Upper lobe of left lung (tissue), 6 donors: ENCODE measurements around the gene ATIC. TPM values are rescaled to one million over a fixed set of nuclear protein-coding genes. Genes with fewer than 3 reads are reported as not detected.

Source experiments
- ATAC-seq, 2 donors: fragments of 200-7000 bp; cut with Tn5 transposase; one replicate each; pipeline ENCODE4 v1.9.1; 2022; ENCODE audit warnings: mild to moderate bottlenecking in 2 of 2, moderate library complexity in 2 of 2; ENCODE audit not compliant: low FRiP score in 2 of 2
- DNase-seq, 2 donors: peaks; one replicate each; pipeline ENCODE4 v3.0.0-alpha.2; 2019 to 2020
- H3K27ac ChIP-seq, 4 donors: fragments of 200-600 bp; sonication (generic); one replicate each; pipeline ENCODE4 v1.5.1; 2016 to 2019
- H3K27me3 ChIP-seq, 4 donors: fragments of 200-600 bp; sonication (generic); one replicate each; pipeline ENCODE4 v1.5.1; 2017 to 2019
- H3K36me3 ChIP-seq, 4 donors: fragments of 200-600 bp; sonication (generic); one replicate each; pipeline ENCODE4 v1.5.1; 2016 to 2019
- H3K4me1 ChIP-seq, 4 donors: fragments of 200-600 bp; sonication (generic); one replicate each; pipeline ENCODE4 v1.5.1; 2018 to 2019
- H3K4me3 ChIP-seq, 4 donors: fragments of 200-600 bp; sonication (generic); one replicate each; pipeline ENCODE4 v1.5.1; 2017 to 2019; ENCODE audit warnings: mild to moderate bottlenecking in 2 of 4, moderate library complexity in 1 of 4
- H3K9me3 ChIP-seq, 4 donors: fragments of 200-600 bp; sonication (generic); one replicate each; pipeline ENCODE4 v1.5.1; 2018 to 2019
- EP300 ChIP-seq, 4 donors: sonication (generic); formaldehyde crosslinking; IDR thresholded peaks; one replicate each; pipeline ENCODE4 v1.5.1; 2017; ENCODE audit warnings: antibody characterized with exemption in 4 of 4, control low read depth in 2 of 4
- POLR2A ChIP-seq, 4 donors: fragments of 450-650 bp; IDR thresholded peaks; one replicate each; pipeline ENCODE4 v1.5.1; 2016 to 2017; ENCODE audit warnings: antibody characterized with exemption in 4 of 4, mild to moderate bottlenecking in 2 of 4
- POLR2AphosphoS5 ChIP-seq, 2 donors: sonication (generic); formaldehyde crosslinking; IDR thresholded peaks; one replicate each; pipeline ENCODE4 v1.5.1; 2017; ENCODE audit warnings: antibody characterized with exemption in 2 of 2
- WGBS, 2 donors: methylation state at CpG; one replicate each; pipeline ENCODE4 v1.1.5; 2017 to 2018; 5-methylcytosine and 5-hydroxymethylcytosine counted together
- total RNA-seq, 6 donors: library from RNA; depleted of rRNA in 4 of 6; stranded (reverse); fragments of >200 nt in 4 of 6; gene quantifications; one replicate each; pipeline versions ENCODE4 v1.1.0 to v1.2.1, GENCODE V29; 2016 to 2021
- TF ChIP-seq, protein P1 (sequence below), 6 experiments: fragments of 450-650 bp in 4 of 6; fragments of 200-600 bp in 2 of 6; sonication (generic) in 2 of 6; IDR thresholded peaks; one replicate each; pipeline ENCODE4 v1.5.1; 2016 to 2019; ENCODE audit warnings: antibody characterized with exemption in 6 of 6
- donor health status: DM: no; HTN: no; CAD: no; lungs with moderate emphysema.
- donor health status: DM: no; HTN: yes; CAD: no; lungs with severe emphysema.

The ATIC gene
- total RNA-seq, 6 donors from 2014 or later: 25.1 to 69.2 (median 56.6) TPM

DNA sequence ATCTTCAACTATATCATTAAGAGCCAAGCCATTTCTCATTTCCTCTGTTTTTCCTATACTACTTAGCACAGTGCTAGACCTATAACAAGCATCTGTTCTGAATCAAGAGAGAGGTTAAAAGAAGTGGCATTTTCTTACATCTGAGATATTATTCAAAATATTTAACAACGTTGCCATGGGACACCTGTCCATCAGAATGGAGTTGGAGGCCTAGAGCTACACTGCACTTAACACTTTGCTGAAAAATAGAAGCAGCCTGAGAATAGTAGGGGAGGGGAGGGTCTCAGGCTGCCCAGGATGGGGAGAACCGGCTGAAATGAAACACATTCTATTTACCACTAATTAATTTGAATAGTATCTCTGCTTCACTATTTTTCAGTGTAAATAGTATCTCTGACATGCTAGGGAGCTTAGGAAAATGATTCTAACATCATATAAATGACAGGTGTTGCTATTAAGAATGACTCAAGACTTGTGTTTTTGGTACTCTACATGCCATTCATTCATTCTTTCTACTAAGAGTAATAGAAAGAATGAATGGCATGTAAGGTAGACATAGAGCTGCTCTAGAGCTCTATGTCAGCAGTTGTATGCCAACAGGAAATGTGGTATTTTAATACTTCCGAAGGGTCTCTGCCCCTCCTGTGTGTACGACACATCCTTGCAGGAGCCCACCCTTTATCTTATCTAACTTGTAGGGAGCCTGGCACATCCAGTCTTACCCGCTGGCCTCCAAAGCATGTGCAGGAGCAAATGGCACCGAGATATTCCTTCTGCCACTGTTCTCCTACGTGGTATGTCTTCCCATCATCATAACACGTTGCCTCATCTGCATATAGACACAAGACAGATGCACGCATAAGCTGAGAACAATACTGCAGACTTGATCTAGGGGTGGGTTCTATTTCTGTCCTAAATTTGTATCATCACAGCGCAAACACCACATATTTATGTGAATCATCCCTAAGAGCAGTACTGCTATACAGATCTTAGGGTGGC is 52.6 kb downstream of the ATIC start:
- ATAC-seq: no peak
- Histone ChIP-seq H3K36me3 (peaks cover 7 to 57% (median 17%) of the 10 kb centered on the region in 4 donors), H3K27me3 (no peaks in the 10 kb centered on the region), H3K4me1 (no peaks in the 10 kb centered on the region), H3K27ac (no peak overlapping the region), H3K9me3 (no peaks in the 10 kb centered on the region), H3K4me3 (no peak overlapping the region)
- no peak for DNase-seq
- 89% methylated on average over 10 of the region's 10 CpGs for WGBS, 2 donors
- TF ChIP-seq POLR2AphosphoS5 (IDR thresholded peaks at IDR 0.05) (no peak), EP300 (IDR thresholded peaks at IDR 0.05) (no peak)

DNA sequence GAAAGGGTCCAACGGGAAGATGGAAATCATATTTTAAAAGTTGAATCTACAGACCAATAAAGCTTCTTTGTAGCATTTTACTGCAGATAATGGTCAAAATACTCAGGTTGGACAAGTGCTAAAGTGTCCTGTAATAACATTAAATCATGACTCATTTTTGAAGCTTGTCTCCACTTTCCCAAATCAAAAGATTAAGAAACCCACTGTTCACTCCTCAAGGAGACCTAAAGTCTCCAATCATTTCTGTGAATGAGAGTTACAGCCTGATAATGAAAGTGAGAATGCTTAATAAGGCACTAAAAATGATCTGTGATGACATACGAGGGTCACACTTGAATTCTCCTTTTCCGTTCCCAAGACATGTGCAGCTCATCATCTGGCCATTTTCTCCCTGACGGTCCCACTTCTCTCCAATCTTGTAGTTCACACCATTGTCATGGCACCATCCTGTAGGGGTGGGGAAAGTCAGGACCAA is 53.4 kb downstream of the ATIC start:
- no peak overlapping the region for H3K4me3 ChIP-seq
- H3K36me3 ChIP-seq: peaks cover 7 to 57% (median 21%) of the 10 kb centered on the region in 4 donors
- TF ChIP-seq, protein P1, sequence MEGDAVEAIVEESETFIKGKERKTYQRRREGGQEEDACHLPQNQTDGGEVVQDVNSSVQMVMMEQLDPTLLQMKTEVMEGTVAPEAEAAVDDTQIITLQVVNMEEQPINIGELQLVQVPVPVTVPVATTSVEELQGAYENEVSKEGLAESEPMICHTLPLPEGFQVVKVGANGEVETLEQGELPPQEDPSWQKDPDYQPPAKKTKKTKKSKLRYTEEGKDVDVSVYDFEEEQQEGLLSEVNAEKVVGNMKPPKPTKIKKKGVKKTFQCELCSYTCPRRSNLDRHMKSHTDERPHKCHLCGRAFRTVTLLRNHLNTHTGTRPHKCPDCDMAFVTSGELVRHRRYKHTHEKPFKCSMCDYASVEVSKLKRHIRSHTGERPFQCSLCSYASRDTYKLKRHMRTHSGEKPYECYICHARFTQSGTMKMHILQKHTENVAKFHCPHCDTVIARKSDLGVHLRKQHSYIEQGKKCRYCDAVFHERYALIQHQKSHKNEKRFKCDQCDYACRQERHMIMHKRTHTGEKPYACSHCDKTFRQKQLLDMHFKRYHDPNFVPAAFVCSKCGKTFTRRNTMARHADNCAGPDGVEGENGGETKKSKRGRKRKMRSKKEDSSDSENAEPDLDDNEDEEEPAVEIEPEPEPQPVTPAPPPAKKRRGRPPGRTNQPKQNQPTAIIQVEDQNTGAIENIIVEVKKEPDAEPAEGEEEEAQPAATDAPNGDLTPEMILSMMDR (IDR thresholded peaks at IDR 0.05): no peak
- no peak for TF ChIP-seq EP300 (IDR thresholded peaks at IDR 0.05)
- no peak for TF ChIP-seq POLR2A (IDR thresholded peaks at IDR 0.05)
- TF ChIP-seq POLR2AphosphoS5 (IDR thresholded peaks at IDR 0.05): no peak
- H3K9me3 ChIP-seq: no peaks in the 10 kb centered on the region
- H3K4me1 ChIP-seq: no peaks in the 10 kb centered on the region
- ATAC-seq (no peak), DNase-seq (no peak)
- no peaks in the 10 kb centered on the region for H3K27me3 ChIP-seq
- no peak overlapping the region for H3K27ac ChIP-seq
- 89 to 91% methylated on average over 4 of the region's 4 CpGs for WGBS, 2 donors

- Histone ChIP-seq H3K27me3 (no peaks in the 10 kb centered on the region), H3K27ac (no peak overlapping the region), H3K4me3 (no peak overlapping the region), H3K9me3 (no peaks in the 10 kb centered on the region), H3K4me1 (no peaks in the 10 kb centered on the region), H3K36me3 (peaks cover 7 to 61% (median 22%) of the 10 kb centered on the region in 4 donors)
- TF ChIP-seq POLR2AphosphoS5 (IDR thresholded peaks at IDR 0.05) (no peak), POLR2A (IDR thresholded peaks at IDR 0.05) (no peak), EP300 (IDR thresholded peaks at IDR 0.05) (no peak)
- TF ChIP-seq, protein P1 (IDR thresholded peaks at IDR 0.05): no peak
- WGBS, 2 donors: 94 to 95% methylated on average over 4 of the region's 4 CpGs
- no peak for DNase-seq
- no peak for ATAC-seq
Measured at GRCh38 chr2:215366440-215367032, 54.7 kb downstream of the ATIC start.

DNA sequence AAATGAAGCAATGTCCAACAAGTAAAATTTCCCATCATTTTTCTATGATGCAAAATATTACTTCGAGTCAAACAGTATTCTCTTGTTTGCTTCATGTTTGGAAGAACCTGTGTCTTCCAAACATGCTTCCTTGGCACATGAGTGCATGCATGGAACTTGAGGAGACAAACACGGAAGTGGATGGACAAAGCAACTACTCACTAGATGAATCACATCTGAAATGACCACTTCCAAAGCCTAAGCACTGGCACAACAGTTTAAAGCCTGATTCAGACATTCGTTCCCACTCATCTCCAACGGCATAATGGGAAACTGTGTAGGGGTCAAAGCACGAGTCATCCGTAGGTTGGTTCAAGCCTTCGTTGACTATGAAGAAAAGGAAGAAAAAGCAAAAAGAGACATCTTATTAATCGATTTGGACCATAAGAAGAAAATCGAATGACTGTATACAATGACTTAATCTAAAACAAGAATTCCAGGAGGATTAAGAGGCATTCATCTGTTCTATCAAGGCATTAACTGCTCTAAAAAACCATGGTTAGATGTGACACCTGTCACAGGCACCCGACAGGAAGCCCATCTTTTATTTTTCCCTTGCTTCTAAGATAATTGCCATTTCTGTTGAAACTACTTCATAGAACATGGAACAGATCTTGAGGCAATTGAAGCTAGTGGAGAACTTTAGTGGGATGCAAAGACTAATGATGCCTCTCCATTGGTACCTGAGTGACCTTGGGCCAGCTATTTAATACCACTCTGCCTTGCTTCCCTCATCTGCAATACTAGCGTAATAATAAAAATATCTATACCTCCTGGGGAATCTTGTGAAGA is 56.0 kb downstream of the ATIC start:
- Histone ChIP-seq H3K9me3 (no peaks in the 10 kb centered on the region), H3K36me3 (peaks cover 3 to 56% (median 20%) of the 10 kb centered on the region in 4 donors), H3K4me3 (no peak overlapping the region), H3K27me3 (no peaks in the 10 kb centered on the region), H3K4me1 (no peaks in the 10 kb centered on the region), H3K27ac (no peak overlapping the region)
- DNase-seq: no peak
- WGBS, 2 donors: 90 to 97% methylated on average over 11 of the region's 11 CpGs
- no peak for ATAC-seq
- TF ChIP-seq POLR2AphosphoS5 (IDR thresholded peaks at IDR 0.05) (no peak), POLR2A (IDR thresholded peaks at IDR 0.05) (no peak), EP300 (IDR thresholded peaks at IDR 0.05) (no peak)
- TF ChIP-seq, protein P1 (IDR thresholded peaks at IDR 0.05): no peak

- Histone ChIP-seq H3K36me3 (peaks cover 3 to 54% (median 21%) of the 10 kb centered on the region in 4 donors), H3K9me3 (no peaks in the 10 kb centered on the region), H3K27ac (no peak overlapping the region), H3K4me1 (no peaks in the 10 kb centered on the region), H3K27me3 (no peaks in the 10 kb centered on the region), H3K4me3 (no peak overlapping the region)
- DNase-seq: no peak
- no peak for ATAC-seq
- TF ChIP-seq, protein P1 (IDR thresholded peaks at IDR 0.05): no peak
- TF ChIP-seq POLR2AphosphoS5 (IDR thresholded peaks at IDR 0.05) (no peak), POLR2A (IDR thresholded peaks at IDR 0.05) (no peak), EP300 (IDR thresholded peaks at IDR 0.05) (no peak)
Measured at GRCh38 chr2:215368493-215368809, 56.6 kb downstream of the ATIC start.
